Measurements from ENCODE around the gene LPCAT1.
A peak's percentile ranks its signal among the peaks of the same experiment; 100 is the strongest.
"Not testable (repeated sequence)": the region's sequence is repeated elsewhere in the genome, so short reads cannot be mapped to it uniquely, and the experiment has no call there.

LPCAT1 gene

GRCh38 chr5:1523793-1524480, at the start of gene LPCAT1:
LPCAT1 (minus strand) TSS chr5:1523960; CDS start chr5:1523844, 116 bp downstream.
- peak; percentile 18 for DNase-seq

GRCh38 chr5:1571875-1572274, 48.1 kb upstream of the LPCAT1 start:
- DNase-seq = not testable (repeated sequence)

GRCh38 chr5:1570975-1571374, 47.2 kb upstream of the LPCAT1 start:
- no peak for DNase-seq

GRCh38 chr5:1568201-1568979, 44.6 kb upstream of the LPCAT1 start:
- no peak for DNase-seq

GRCh38 chr5:1567527-1568200, 43.9 kb upstream of the LPCAT1 start:
- DNase-seq = not testable (repeated sequence)

GRCh38 chr5:1565737-1566734, 42.3 kb upstream of the LPCAT1 start:
- no peak for DNase-seq

- DNase-seq = no peak
Observed at GRCh38 chr5:1564824-1565736, 41.3 kb upstream of the LPCAT1 start.

GRCh38 chr5:1564182-1564748, 40.5 kb upstream of the LPCAT1 start:
- DNase-seq = no peak

GRCh38 chr5:1563617-1564181, 39.9 kb upstream of the LPCAT1 start:
- no peak for DNase-seq

GRCh38 chr5:1563051-1563461, 39.3 kb upstream of the LPCAT1 start:
- DNase-seq = no peak

GRCh38 chr5:1562599-1562998, 38.8 kb upstream of the LPCAT1 start:
- DNase-seq = no peak

- no peak for DNase-seq
Observed at GRCh38 chr5:1561402-1561929, 37.7 kb upstream of the LPCAT1 start.

GRCh38 chr5:1560499-1560898, 36.7 kb upstream of the LPCAT1 start:
- DNase-seq = not testable (repeated sequence)

GRCh38 chr5:1558944-1559343, 35.2 kb upstream of the LPCAT1 start:
- no peak for DNase-seq

- no peak for DNase-seq
Observed at GRCh38 chr5:1557114-1557873, 33.5 kb upstream of the LPCAT1 start.

- no peak for DNase-seq
Observed at GRCh38 chr5:1555808-1556731, 32.3 kb upstream of the LPCAT1 start.

- peak; percentile 26 for DNase-seq
Observed at GRCh38 chr5:1555011-1555807, 31.4 kb upstream of the LPCAT1 start.
